Measurements from ENCODE around the gene GABRG3.

DNA sequence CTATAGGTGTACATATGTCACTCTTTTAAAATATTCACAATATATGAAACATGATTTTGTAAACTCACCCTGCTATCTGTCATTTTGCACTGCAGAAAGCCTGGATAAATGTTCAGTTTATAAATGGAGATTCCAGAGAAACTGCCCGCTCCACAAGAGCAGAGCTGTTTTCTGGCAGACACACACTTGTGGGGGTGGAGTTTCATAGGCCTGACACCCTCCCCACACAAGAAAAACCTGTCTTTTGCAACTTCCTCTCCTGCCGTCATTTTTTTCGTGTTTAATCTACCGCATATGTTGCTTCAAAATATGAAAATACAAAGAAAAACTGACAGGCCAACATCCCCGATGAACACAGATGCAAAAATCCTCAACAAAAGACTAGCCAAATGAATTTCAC lies 479.0 kb downstream of the GABRG3 start:
- TF ChIP-seq ARNTL (CRISPR knock-in tag; IDR thresholded peaks at IDR 0.05; ENCODE audit: borderline replicate concordance, low read depth) (no peak), ZNF70 (CRISPR knock-in tag; IDR thresholded peaks at IDR 0.05) (no peak), PPARA (CRISPR knock-in tag; IDR thresholded peaks at IDR 0.05; ENCODE audit: borderline replicate concordance) (no peak), ZC3H10 (CRISPR knock-in tag; IDR thresholded peaks at IDR 0.05) (no peak)
- TF ChIP-seq, protein P1, sequence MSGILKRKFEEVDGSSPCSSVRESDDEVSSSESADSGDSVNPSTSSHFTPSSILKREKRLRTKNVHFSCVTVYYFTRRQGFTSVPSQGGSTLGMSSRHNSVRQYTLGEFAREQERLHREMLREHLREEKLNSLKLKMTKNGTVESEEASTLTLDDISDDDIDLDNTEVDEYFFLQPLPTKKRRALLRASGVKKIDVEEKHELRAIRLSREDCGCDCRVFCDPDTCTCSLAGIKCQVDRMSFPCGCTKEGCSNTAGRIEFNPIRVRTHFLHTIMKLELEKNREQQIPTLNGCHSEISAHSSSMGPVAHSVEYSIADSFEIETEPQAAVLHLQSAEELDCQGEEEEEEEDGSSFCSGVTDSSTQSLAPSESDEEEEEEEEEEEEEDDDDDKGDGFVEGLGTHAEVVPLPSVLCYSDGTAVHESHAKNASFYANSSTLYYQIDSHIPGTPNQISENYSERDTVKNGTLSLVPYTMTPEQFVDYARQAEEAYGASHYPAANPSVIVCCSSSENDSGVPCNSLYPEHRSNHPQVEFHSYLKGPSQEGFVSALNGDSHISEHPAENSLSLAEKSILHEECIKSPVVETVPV (CRISPR knock-in tag; IDR thresholded peaks at IDR 0.05) = no peak

Measured in SK-N-SH treated with all-trans-retinoic acid at 6 μM for 48 hours (cell line).